NCI-H1436 treated with DMSO at 0.1 percent for 48 hours (cell line): Measurements from ENCODE around the gene TMEM135.

Experiments used
- DNase-seq: peaks from one replicate; lab custom pipeline; 2025; lab: John Stamatoyannopoulos, UW

Gene TMEM135

GRCh38 chr11:87301785-87302540 is 264.2 kb downstream of the TMEM135 start:
- no peak for DNase-seq

- DNase-seq: no peak
Measured at GRCh38 chr11:87304412-87304811, 266.7 kb downstream of the TMEM135 start.

GRCh38 chr11:87306262-87306851 is 268.6 kb downstream of the TMEM135 start:
- DNase-seq: no peak

GRCh38 chr11:87307101-87307500 is 269.4 kb downstream of the TMEM135 start:
- no peak for DNase-seq

- no peak for DNase-seq
Measured at GRCh38 chr11:87315229-87315628, 277.5 kb downstream of the TMEM135 start.

DNA sequence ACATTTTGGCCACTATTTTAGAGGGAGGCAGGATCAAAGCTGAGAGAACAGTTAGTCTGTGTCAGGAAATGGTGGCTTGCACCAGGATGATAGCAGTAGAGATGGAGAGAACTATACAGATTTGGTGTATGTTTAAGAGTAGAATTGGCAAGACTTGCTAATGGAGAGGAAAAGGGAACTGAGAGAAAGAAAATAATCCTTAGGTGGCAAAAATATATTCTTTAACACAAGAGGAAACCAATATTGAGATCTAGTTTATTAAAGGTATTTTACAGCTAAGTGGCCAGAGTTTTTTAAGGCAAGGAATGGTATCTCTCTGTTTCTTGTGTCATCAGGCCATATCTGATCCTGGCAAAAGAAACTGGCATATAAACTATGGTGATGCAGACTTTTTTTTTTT is 278.8 kb downstream of the TMEM135 start:
- DNase-seq: no peak

DNA sequence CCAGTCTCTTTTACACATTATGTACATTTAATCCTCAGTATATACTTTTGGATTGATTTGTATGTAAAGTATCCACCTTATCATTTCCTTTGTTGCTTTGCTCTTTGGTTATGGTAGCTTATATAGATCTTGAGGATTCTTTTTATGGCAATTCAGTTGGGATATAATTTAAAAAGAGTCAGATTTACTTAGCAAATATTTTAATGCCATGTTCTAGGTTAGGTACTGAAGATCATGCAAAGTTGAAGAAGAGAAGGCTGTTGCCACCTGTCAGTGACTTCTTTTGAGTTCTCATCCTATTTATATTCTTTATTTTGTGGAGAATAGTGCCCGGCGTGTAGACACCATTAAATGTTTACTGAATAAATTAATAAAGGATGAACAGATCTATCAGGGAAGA is 279.7 kb downstream of the TMEM135 start:
- no peak for DNase-seq

DNA sequence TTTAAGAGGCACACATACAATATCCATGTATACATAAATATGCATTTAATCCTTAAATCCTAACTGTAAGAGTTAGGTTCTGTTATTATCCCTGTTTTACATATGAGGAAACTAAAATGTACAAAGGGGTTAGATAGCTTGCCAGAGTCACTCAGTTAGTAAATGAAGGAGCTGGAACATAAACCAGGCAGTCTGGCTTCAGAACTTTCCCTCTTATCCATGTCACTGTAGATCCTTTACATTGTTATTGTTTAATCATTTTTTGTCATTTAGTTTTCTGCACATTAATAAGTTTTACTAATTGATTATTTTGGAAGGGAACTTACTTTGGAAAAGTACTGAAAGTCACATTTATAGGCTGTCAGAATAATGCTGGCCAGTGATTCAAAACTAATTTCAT is 282.4 kb downstream of the TMEM135 start:
- no peak for DNase-seq

DNA sequence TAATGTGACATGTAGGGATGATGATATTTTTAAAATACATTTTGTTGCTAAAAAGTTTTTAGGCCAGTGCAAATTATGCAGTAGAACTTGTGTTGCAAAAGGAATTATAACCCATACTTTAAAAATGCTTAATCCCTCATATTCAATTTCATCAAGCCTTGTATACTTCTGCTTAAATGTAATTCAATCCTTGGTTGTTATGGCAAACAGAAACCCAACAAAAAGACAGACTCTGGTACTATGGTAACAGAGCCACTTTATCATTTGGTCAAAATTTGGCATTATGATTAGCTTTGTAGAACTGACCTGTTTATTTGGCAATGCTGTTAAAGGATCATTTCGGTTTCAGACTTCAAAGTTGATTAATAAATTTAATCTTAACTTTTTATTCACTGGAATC is 284.8 kb downstream of the TMEM135 start:
- no peak for DNase-seq

DNA sequence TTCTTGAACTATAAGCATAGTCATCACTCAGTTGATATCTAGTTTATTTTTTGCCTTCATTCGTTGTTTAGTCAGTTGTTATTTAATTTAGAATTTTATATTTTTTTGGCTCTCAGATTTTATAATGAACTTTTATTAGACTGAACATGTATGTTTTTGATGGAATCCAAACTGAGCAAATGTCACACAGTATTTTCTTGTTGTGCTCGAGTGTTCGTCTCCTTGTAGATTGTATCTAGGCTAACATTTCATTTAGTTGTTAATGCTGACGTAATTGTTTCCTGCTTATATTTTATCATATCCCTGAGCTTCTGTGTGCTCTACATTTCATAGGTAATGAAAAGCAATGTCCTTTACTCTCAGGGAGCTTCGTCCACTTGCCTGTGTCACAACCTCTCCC is 286.2 kb downstream of the TMEM135 start:
- DNase-seq: no peak

DNA sequence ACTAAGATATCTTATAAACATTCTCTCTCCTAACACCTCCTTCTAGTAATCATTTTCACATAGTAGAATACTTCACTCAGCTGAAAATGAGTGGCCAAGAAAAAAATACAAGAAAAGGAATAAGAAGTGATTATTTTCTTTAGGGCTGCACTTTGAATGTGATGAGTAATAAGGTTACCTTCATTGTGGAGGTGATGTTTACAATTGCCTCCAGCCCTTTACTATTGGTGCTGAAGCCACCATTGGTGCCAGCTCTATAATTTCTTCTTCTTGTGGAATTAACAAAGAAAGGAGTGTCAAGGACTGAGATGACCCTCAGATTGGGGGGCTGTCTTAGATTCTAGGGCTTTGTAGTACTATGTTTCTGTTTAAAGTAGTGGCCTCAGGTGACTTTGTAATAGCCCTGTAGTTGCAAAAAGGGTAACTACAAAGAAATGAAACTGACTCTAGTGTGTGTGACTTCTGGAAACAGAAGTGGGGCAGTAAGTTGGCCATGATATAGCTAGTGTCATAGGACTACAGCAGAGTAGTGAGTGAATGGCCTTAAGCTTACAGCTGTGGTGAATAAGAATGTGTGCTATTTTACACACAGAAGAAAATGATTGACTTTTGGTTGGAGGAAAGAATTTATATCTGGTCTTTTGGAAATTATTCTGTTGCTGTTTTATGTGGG is 287.2 kb downstream of the TMEM135 start:
- DNase-seq: no peak

GRCh38 chr11:87325490-87325872 is 287.7 kb downstream of the TMEM135 start:
- DNase-seq: no peak

DNA sequence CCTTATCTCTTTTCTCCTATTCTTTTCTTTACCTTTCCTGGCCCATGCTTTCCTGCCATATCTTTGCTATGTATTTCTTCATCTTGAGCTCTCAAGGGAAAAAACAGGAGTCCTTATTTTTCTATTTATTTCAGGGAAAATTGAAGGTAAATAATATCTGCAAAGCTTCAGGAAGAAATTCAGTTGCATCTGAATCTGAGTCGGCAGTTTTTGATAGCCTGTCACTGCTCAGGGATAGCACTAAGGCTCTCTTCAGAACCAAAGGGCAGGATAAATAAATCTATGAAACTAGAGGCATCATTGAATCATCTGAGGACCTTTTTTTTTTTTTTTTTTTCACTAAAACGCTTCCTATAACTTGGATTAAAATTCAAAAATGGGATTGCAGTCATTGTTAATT is 288.9 kb downstream of the TMEM135 start:
- DNase-seq: no peak

DNA sequence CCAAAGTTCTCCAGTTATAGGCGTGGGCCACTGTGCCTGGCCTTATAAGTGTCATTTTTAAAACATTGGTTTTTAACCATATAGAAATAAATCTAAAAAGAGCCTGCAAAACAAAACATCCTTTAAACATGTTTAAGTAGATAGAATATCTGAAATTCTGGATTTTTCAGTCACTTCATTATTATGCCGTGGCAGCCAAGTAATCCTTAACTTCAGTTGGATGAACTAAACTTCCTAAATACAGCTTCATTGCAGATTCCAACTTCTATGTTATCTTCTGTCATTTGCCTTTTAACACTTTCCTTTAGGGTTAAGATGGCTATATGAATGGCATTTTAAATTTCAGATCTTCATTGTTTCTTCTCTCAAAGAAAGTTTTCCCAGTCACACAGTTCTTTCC is 291.4 kb downstream of the TMEM135 start:
- no peak for DNase-seq

- no peak for DNase-seq
Measured at GRCh38 chr11:87330187-87330601, 292.5 kb downstream of the TMEM135 start.

- no peak for DNase-seq
Measured at GRCh38 chr11:87331273-87331672, 293.5 kb downstream of the TMEM135 start.

- no peak for DNase-seq
Measured at GRCh38 chr11:87338046-87338639, 300.4 kb downstream of the TMEM135 start.

GRCh38 chr11:87339416-87339815 is 301.7 kb downstream of the TMEM135 start:
- DNase-seq: no peak

- DNase-seq: no peak
Measured at GRCh38 chr11:87347441-87347840, 309.7 kb downstream of the TMEM135 start.

GRCh38 chr11:87347854-87348253 is 310.1 kb downstream of the TMEM135 start:
- DNase-seq: no peak

- no peak for DNase-seq
Measured at GRCh38 chr11:87351676-87352075, 313.9 kb downstream of the TMEM135 start.

- DNase-seq: no peak
Measured at GRCh38 chr11:87352759-87353707, 315.3 kb downstream of the TMEM135 start.
